Measurements from ENCODE around the gene FTH1. TPM values are rescaled to one million over a fixed set of nuclear protein-coding genes. Genes with fewer than 3 reads are reported as not detected.

FTH1 gene
- total and polyA plus RNA-seq, 2 of the 13 experiments (the other 11 are each of a cell fraction or from before 2014, with no cell fraction given), result 607 to 760 TPM

DNA sequence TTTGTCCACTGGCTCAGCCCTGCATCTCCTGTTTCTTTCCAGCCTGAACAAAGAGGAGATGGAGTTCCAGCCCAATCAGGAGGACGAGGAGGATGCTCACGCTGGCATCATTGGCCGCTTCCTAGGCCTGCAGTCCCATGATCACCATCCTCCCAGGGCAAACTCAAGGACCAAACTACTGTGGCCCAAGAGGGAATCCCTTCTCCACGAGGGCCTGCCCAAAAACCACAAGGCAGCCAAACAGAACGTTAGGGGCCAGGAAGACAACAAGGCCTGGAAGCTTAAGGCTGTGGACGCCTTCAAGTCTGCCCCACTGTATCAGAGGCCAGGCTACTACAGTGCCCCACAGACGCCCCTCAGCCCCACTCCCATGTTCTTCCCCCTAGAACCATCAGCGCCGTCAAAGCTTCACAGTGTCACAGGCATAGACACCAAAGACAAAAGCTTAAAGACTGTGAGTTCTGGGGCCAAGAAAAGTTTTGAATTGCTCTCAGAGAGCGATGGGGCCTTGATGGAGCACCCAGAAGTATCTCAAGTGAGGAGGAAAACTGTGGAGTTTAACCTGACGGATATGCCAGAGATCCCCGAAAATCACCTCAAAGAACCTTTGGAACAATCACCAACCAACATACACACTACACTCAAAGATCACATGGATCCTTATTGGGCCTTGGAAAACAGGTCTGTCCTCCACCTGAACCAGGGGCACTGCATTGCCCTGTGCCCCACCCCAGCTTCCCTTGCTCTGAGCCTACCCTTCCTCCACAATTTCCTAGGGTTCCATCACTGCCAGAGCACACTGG is 5.0 kb downstream of the FTH1 start (continued):
- TF ChIP-seq, protein P1, sequence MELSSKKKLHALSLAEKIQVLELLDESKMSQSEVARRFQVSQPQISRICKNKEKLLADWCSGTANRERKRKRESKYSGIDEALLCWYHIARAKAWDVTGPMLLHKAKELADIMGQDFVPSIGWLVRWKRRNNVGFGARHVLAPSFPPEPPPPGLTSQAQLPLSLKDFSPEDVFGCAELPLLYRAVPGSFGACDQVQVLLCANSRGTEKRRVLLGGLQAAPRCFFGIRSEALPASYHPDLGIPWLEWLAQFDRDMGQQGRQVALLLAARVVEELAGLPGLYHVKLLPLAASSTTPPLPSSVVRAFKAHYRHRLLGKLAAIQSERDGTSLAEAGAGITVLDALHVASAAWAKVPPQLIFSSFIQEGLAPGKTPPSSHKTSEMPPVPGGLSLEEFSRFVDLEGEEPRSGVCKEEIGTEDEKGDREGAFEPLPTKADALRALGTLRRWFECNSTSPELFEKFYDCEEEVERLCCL (CRISPR knock-in tag; IDR thresholded peaks at IDR 0.05; ENCODE audit: borderline replicate concordance), result no peak
- TF ChIP-seq LCORL (IDR thresholded peaks at IDR 0.05) (no peak), LCORL (CRISPR knock-in tag; IDR thresholded peaks at IDR 0.05) (0 out of 2 replicates have a peak, but pooled peaks have one; percentile 13), ZNF260 (CRISPR knock-in tag; IDR thresholded peaks at IDR 0.05; ENCODE audit: borderline replicate concordance, low read depth) (no peak), TCF7L2 (IDR thresholded peaks at IDR 0.05; ENCODE audit: low read depth, low read length) (no peak), ELF4 (CRISPR knock-in tag; IDR thresholded peaks at IDR 0.05; ENCODE audit: borderline replicate concordance) (no peak), ZNF205 (CRISPR knock-in tag; IDR thresholded peaks at IDR 0.05) (no peak), SNAPC4 (CRISPR knock-in tag; IDR thresholded peaks at IDR 0.05) (no peak), ZMYM3 (CRISPR knock-in tag; IDR thresholded peaks at IDR 0.05) (no peak), ZNF549 (CRISPR knock-in tag; IDR thresholded peaks at IDR 0.05) (no peak), STAG1 (CRISPR knock-in tag; IDR thresholded peaks at IDR 0.05) (no peak), ZNF263 (CRISPR knock-in tag; IDR thresholded peaks at IDR 0.05) (peak; percentile 52)
- TF ChIP-seq, protein P2, sequence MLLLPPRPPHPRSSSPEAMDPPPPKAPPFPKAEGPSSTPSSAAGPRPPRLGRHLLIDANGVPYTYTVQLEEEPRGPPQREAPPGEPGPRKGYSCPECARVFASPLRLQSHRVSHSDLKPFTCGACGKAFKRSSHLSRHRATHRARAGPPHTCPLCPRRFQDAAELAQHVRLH (CRISPR knock-in tag; IDR thresholded peaks at IDR 0.05; ENCODE audit: borderline replicate concordance, low read depth), result no peak
- TF ChIP-seq, protein P3, sequence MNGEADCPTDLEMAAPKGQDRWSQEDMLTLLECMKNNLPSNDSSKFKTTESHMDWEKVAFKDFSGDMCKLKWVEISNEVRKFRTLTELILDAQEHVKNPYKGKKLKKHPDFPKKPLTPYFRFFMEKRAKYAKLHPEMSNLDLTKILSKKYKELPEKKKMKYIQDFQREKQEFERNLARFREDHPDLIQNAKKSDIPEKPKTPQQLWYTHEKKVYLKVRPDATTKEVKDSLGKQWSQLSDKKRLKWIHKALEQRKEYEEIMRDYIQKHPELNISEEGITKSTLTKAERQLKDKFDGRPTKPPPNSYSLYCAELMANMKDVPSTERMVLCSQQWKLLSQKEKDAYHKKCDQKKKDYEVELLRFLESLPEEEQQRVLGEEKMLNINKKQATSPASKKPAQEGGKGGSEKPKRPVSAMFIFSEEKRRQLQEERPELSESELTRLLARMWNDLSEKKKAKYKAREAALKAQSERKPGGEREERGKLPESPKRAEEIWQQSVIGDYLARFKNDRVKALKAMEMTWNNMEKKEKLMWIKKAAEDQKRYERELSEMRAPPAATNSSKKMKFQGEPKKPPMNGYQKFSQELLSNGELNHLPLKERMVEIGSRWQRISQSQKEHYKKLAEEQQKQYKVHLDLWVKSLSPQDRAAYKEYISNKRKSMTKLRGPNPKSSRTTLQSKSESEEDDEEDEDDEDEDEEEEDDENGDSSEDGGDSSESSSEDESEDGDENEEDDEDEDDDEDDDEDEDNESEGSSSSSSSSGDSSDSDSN (CRISPR knock-in tag; IDR thresholded peaks at IDR 0.05), result 0 out of 2 replicates have a peak, but pooled peaks have one; percentile 2
- TF ChIP-seq, protein P4, sequence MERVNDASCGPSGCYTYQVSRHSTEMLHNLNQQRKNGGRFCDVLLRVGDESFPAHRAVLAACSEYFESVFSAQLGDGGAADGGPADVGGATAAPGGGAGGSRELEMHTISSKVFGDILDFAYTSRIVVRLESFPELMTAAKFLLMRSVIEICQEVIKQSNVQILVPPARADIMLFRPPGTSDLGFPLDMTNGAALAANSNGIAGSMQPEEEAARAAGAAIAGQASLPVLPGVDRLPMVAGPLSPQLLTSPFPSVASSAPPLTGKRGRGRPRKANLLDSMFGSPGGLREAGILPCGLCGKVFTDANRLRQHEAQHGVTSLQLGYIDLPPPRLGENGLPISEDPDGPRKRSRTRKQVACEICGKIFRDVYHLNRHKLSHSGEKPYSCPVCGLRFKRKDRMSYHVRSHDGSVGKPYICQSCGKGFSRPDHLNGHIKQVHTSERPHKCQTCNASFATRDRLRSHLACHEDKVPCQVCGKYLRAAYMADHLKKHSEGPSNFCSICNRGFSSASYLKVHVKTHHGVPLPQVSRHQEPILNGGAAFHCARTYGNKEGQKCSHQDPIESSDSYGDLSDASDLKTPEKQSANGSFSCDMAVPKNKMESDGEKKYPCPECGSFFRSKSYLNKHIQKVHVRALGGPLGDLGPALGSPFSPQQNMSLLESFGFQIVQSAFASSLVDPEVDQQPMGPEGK (CRISPR knock-in tag; IDR thresholded peaks at IDR 0.05), result no peak
- TF ChIP-seq, protein P5, sequence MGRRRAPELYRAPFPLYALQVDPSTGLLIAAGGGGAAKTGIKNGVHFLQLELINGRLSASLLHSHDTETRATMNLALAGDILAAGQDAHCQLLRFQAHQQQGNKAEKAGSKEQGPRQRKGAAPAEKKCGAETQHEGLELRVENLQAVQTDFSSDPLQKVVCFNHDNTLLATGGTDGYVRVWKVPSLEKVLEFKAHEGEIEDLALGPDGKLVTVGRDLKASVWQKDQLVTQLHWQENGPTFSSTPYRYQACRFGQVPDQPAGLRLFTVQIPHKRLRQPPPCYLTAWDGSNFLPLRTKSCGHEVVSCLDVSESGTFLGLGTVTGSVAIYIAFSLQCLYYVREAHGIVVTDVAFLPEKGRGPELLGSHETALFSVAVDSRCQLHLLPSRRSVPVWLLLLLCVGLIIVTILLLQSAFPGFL (CRISPR knock-in tag; IDR thresholded peaks at IDR 0.05), result no peak

Measured in HepG2 (cell line).